Measurements from ENCODE around the gene PLD2.
"Not testable (repeated sequence)": the region's sequence is repeated elsewhere in the genome, so short reads cannot be mapped to it uniquely, and the experiment has no call there.

The PLD2 gene

DNA sequence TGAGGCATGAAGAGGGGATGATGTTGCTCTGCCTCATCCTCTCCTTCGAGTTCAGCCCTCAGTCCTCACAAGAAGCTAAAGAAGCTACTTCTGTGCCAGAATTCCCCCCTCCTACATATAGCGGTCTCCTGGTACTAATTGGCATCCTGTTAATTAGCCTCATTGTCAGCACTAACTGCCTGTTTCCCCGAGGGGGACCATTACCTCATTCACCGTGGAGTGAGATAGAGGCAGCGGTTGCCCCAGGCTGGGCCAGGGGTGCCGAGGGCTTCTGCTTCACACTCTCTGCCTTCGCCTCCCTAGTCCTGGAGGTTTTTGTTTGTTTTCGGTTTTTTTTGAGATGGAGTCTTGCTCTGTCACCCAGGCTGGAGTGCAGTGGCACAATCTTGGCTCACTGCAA lies 20.4 kb downstream of the PLD2 start:
- ChIA-PET CTCF (no interaction called here), POLR2A (no interaction called here)
- TF ChIP-seq, protein P1, sequence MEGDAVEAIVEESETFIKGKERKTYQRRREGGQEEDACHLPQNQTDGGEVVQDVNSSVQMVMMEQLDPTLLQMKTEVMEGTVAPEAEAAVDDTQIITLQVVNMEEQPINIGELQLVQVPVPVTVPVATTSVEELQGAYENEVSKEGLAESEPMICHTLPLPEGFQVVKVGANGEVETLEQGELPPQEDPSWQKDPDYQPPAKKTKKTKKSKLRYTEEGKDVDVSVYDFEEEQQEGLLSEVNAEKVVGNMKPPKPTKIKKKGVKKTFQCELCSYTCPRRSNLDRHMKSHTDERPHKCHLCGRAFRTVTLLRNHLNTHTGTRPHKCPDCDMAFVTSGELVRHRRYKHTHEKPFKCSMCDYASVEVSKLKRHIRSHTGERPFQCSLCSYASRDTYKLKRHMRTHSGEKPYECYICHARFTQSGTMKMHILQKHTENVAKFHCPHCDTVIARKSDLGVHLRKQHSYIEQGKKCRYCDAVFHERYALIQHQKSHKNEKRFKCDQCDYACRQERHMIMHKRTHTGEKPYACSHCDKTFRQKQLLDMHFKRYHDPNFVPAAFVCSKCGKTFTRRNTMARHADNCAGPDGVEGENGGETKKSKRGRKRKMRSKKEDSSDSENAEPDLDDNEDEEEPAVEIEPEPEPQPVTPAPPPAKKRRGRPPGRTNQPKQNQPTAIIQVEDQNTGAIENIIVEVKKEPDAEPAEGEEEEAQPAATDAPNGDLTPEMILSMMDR (IDR thresholded peaks at IDR 0.05; ENCODE audit: control extremely low read depth, extremely low read depth, low read depth, missing control alignments) = no peak
- DNase-seq (ENCODE audit: extremely low spot score) = no peak

DNA sequence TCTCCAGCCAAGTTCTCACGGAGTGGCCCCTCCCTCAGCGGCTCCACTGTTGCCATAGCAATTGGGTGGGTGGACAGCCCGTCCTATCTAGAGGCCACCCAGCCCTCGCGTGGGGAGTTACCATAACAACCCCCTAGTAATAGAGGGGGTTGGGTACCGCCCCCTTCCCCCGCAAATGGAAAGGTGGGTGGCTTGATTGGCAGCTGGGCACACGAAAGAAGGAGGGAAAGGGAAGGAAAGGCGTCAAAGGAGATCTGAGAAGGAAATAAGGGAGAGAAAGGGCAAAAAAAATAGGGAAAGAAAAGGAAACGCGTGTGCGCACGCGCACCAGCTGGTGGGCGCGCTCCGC lies 25.9 kb downstream of the PLD2 start:
- DNase-seq (ENCODE audit: extremely low spot score); POLR2A ChIA-PET; CTCF ChIA-PET: not testable (repeated sequence)

GRCh38 chr17:4833178-4833940 lies 26.4 kb downstream of the PLD2 start, which contains the start of gene MINK1:
MINK1 (plus strand) TSS chr17:4833340; CDS start chr17:4833584, 244 bp downstream.
- TF ChIP-seq, protein P1 (IDR thresholded peaks at IDR 0.05; ENCODE audit: control extremely low read depth, extremely low read depth, low read depth, missing control alignments) = no peak
- POLR2A ChIA-PET = no interaction called here
- DNase-seq (ENCODE audit: extremely low spot score) = peak; percentile 100
- CTCF ChIA-PET = interaction anchor here (1.8 kb wide), 1 partner anchor 43 kb away, joined by 6 read pairs; no protein-coding TSS in a partner anchor

DNA sequence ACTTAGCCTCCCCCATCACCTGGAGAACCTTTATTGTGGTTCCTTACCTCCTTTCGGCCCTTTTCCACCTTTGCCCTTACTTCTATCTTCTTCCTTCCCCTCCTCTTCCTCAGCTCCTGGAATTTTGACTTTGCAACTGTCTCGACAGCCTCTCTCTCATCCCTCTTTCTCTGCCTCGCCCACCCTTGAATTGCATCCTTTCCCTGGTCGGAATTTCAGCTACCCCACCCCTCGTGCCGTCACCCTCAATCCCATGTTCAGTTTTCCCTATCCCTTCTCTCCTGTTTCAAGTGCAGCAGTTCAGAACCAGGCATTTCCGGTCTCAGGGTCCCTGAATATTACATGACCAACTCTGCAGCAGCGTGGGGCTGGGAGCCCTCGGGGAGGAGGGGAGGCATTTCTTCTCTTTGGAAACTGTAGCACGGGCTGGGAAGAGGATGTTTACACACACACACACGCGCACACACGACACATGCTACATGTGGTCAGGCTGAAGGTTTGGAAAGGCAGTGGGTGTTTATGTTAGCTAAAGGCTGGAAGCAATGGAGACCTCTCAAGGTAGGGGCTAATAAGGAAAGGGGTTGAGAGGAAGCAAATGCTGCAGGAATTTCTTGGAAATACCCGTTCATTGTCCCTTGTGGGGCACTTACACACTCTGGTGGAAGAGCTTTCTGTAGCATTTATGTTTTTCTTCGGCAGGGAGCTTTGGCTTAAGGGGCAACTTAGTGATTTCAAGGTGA lies 27.2 kb downstream of the PLD2 start:
- no peak for DNase-seq (ENCODE audit: extremely low spot score)
- CTCF ChIA-PET = interaction anchor here (1.8 kb wide), 1 partner anchor 44 kb away, joined by 6 read pairs; no protein-coding TSS in a partner anchor
- POLR2A ChIA-PET = no interaction called here
- TF ChIP-seq, protein P1 (IDR thresholded peaks at IDR 0.05; ENCODE audit: control extremely low read depth, extremely low read depth, low read depth, missing control alignments) = no peak

DNA sequence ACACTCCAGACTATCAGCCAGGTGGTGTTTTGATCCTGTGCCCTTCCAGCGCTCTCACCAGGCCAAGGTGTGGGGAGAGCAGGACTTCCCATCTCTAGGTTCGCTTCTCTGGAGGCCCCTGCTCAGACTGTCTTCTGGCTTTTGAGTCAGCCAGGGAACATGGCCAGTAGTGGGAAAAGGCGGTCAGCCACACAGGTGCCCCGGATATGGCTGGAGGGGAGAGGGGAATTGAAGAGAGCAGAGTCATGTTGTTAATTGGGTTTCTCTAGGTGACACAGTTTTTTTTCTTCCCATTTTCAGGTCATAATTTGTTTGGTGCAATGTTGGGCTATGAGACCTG lies 27.7 kb downstream of the PLD2 start:
- ChIA-PET POLR2A (no interaction called here), CTCF (interaction anchor here (1.8 kb wide), 1 partner anchor 44 kb away, joined by 6 read pairs; no protein-coding TSS in a partner anchor)
- TF ChIP-seq, protein P1 (IDR thresholded peaks at IDR 0.05; ENCODE audit: control extremely low read depth, extremely low read depth, low read depth, missing control alignments) = no peak
- DNase-seq (ENCODE audit: extremely low spot score) = no peak

DNA sequence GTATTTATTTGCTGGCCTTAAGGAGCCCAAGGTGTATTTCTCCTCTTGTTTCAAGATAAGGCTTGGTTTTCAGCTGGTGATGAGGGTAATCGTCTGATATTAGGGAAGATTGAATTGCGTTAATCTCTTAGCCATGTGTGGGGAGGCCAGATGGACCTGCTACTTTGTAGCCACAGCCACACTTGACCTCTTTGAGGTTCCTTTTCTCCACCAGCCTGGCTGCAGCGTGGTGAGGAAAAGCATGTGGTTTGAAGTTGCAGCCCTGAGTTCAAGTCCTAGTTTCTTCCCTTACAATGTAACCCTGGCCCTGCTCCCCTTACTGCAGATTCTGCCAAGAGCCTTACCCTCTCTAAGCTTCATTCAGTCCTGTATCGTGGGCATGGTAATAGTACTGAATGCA lies 29.3 kb downstream of the PLD2 start:
- TF ChIP-seq, protein P1 (IDR thresholded peaks at IDR 0.05; ENCODE audit: control extremely low read depth, extremely low read depth, low read depth, missing control alignments) = no peak
- CTCF ChIA-PET = interaction anchor here (1.4 kb wide), 1 partner anchor 30 kb away, joined by 3 read pairs; no protein-coding TSS in a partner anchor
- no peak for DNase-seq (ENCODE audit: extremely low spot score)
- POLR2A ChIA-PET = no interaction called here

All from GM10248 (cell line).